Measurements from ENCODE around the gene FOXP1.
A peak's percentile ranks its signal among the peaks of the same experiment; 100 is the strongest.

The FOXP1 gene

GRCh38 chr3:71502066-71502625 lies 81.4 kb downstream of the FOXP1 start:
- DNase-seq = no peak

GRCh38 chr3:71500696-71501095 lies 82.8 kb downstream of the FOXP1 start:
- DNase-seq = no peak

DNA sequence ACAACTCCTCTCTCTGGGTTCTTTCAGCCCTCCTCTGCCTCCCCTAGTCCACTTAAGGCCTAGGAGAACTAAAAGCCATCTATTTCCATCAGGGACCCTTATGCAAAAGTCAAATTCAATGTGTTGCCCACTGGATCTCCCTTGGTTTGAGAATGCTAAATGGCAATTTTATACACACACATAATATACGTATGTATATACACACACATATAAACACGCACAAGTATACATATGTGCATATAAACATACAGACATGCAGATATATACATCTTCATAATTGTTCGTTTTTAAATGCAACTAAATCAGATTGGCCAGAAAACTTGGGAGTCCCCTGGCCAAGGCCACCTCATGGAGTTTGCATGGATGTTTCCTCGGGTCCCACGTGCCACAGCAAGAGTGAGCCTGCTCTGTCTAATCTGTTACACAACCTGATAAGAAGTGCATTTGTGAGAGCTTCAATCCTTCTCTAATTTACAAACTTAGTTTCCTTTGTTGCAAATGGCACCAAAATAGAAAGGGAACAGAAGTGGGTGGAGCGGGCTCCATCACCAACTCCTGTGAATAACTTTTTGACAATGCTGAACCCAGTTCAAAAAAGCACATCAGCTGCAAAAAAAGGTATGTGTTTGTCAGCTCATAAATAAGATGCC lies 84.2 kb downstream of the FOXP1 start:
- DNase-seq = no peak

- DNase-seq = no peak
These were observed 85.0 kb downstream of the FOXP1 start for GRCh38 chr3:71498543-71498942.

DNA sequence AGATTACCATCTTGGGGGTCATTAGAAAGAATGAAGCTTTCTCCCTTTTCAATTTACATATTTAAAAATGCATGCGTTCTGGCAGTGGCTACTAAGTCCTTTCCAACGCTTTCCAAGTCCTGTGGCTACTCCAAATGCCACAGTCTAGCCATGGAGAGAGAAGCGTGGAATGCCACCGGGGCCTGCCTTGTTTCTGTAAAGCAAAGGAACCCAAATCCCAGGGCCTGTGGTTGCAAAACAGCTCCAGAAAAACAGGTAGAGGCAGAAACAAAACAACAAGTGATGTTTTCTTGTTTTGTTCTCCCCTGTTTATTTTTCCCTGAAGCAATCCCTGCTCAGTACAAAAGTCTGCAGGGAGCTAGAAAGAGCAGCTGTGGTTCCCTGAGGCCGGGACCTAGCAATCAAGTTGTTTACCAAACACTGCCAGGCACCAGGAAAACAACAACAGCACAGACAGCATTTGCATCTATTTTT lies 85.5 kb downstream of the FOXP1 start:
- no peak for DNase-seq

GRCh38 chr3:71497367-71497897 lies 86.1 kb downstream of the FOXP1 start:
- no peak for DNase-seq

GRCh38 chr3:71495708-71496472 lies 87.6 kb downstream of the FOXP1 start:
- no peak for DNase-seq

GRCh38 chr3:71494212-71494611 lies 89.3 kb downstream of the FOXP1 start:
- DNase-seq = no peak

DNA sequence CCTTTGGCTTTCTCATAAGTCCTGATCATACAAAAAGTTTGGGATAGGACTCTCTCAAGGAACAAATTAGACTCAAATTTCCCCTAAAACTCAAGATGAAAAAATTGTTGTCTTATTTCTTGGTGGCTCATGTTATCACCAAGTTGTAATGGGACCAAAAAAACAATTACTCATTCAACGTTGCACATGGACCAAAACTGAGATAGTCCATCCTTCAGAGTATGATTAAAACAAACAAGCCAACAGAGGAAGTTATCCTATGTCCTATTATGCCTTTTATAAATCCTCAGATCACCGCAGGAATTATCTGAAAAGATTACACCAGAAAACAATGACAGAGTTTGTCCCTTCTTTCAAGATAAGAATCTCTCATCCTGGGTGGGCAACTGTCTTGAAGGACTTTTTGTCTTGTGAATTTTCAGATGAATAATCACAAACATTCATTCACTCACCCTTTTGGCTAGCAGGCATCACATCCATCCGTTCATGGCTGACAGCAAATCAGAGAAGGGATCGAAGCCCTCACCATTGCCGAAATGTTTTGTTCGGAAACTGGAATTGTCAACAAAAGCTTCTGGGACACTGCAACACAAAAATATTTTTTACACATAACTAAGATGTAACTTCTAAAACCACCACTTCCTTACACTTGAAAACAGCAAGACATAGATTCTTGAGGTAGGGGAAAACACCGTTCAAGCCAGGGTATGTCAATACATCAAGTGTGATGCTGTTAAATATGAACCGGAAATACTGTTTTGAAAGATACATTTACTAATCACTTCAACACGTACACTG lies 90.4 kb downstream of the FOXP1 start:
- no peak for DNase-seq

DNA sequence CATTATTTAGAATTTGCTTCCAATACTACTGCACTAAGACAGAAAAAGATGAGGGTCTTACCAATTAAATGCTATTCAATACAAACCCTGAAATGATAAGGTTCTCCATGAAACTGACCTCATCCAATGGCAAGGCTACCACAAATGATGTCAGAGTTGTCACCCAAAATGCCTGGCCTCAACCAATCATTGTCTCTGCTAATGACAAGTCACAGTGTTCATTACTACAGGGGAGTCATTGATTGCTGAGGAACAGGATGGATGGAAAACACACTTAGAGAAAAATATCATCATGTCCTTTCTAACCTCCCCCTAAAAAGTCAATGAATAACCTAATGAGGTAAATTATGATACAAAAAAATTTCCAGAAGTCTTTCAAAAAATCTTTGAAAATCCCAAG lies 91.0 kb downstream of the FOXP1 start:
- DNase-seq = no peak

DNA sequence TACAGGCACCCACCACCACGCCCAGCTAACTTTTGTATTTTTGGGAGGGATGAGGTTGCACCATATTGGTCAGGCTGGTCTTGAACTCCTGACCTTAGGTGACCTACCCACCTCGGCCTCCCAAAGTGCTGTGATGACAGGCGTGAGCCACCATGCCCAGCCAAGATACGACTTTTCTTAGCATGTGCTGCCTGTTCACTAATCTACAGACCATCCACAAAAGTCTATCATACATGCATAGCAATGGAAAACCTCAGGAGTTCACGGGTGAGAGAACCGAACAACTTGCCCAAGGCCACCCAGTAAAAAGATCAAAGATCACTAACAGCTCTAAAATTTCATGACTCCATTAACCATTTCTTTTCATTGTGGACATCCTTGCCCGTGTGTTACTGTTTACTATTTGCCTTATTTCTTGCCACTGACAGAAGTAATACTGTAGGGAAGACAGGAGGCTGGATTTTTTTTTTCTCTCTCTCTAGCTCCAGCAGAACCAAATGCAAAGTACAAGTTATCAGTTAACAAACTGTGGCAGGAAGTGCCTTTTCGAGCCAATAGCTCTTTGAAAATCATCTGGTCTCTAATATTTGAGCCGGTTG lies 92.3 kb downstream of the FOXP1 start:
- DNase-seq = no peak

DNA sequence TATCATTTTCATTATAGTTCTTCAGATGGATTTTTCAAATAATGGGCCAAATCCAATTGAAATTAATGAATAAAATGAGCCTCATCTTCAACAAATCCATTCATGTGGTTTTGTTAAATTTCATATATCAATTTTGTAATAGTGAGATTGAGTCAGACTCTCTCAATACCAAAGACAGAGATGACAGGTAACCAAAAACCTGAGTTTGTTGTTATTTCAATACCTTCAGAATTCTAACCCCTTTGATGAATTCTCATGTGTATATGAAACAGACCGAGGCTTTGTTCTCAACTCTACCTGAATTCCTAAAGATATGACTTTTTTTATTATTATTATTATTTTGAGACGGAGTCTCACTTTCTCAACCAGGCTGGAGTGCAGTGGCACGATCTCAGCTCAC lies 92.8 kb downstream of the FOXP1 start:
- DNase-seq = no peak

GRCh38 chr3:71489315-71489761 lies 94.2 kb downstream of the FOXP1 start:
- DNase-seq = no peak

GRCh38 chr3:71488882-71489281 lies 94.6 kb downstream of the FOXP1 start:
- DNase-seq = no peak

GRCh38 chr3:71488391-71488809 lies 95.1 kb downstream of the FOXP1 start:
- no peak for DNase-seq

DNA sequence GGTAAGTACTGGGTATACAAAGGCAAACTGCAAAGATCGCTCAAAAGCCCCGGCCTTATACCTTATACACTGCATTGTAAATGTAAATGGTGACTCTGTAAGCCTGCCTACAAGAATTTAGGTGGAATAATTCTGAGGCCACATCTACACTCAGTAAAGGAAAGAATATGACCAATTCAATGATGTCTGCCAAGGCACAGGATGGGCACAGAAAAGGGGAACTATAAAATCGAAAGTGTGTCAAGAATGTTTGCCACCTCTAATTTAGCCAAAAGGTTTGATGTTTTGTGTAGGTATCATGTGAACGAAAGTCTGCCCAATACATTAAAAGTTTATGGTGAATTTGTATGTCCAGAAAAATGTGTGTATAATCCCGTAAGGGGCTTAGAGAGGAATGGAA lies 96.1 kb downstream of the FOXP1 start:
- no peak for DNase-seq

- DNase-seq = no peak
These were observed 96.7 kb downstream of the FOXP1 start for GRCh38 chr3:71486831-71487230.

- DNase-seq = no peak
These were observed 97.6 kb downstream of the FOXP1 start for GRCh38 chr3:71485896-71486295.

DNA sequence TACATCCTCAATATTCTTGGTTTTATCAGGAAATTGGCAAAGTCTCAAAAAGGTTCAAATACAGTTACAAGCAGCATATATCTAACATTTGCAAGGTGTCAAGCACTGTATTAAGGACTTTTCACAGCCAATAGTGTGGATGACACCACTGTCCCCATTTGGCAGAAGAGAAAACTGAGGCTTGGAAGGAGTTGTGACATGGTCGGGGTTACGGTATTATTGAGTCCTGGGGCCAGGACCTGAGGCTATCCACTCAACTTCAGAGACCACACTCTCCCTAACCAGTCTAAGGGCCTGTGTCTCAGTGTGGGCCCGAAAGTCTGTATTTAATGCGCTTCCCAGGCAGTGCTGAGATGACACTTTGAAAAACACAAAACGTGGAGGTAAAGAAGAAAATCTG lies 99.1 kb downstream of the FOXP1 start:
- no peak for DNase-seq

DNA sequence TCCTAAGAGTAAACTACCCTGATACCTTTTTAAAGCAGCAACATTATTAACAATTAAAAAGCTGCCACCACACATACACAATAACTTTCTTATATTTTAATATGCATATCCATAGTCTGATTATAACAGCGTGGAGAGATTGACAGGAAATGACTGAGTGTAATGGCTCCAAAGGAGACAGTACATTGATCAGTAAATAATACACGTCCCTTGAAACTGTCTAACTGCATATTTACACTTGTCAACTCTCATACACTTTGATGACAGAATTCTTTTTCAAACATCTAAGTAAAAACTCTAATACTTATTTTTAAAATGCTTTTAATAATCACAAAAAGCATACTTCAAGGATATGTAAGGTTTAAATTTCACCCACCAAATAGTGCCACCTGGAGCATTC lies 99.5 kb downstream of the FOXP1 start:
- no peak for DNase-seq

GRCh38 chr3:71482771-71483170 lies 100.8 kb downstream of the FOXP1 start:
- no peak for DNase-seq

DNA sequence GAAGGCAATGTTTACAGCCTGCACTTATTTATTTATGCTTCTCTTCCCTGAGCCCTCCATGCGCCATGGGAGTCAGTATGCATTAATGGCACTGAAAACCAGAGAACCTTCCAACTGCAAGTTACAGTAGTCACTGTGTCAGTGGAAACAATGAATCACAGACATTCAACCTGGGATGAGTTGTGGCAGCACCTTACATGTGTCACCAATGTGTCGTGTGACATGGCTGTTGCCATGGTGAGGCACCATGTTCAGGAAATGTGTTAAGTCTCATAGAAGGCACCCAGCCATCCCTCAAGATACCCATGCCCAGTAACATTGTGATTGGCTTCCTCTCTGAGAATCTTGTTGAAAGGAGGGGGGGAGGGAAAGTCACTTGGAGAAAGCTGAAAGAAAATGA lies 105.0 kb downstream of the FOXP1 start:
- DNase-seq = peak; percentile 76

DNA sequence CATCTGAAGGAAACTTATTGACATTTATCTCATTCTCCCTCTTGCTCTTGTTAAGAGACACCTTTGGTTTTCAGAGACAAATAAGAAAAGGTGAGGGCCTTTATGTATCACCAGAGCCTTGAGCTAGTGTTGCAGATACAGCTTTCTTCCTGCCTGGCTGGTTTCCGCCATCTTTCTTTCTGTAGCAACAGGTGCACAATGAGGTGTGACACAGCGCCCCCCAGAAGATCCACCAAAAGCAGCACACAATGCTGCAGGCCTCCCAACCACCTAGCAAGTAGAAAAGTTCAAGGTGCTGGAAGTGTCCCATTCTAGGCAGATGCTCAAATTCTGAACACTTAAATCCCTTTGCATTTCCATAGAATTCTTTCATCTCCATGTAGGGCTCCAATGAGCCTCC lies 106.6 kb downstream of the FOXP1 start:
- DNase-seq = no peak
